Fibroblast of lung (primary cell): ENCODE measurements around the gene PLA2G4F. TPM values are rescaled to one million over a fixed set of nuclear protein-coding genes. Genes with fewer than 3 reads are reported as not detected.

ENCODE experiments used
- DNase-seq, 2 donors: peaks; one replicate each; pipeline versions ENCODE4 v3.0.0 to v3.0.0-alpha.2; 2010; ENCODE audit warnings: low read depth in 2 of 2
- H2AFZ ChIP-seq: 2 replicates; pipeline ENCODE4 v1.5.1; 2012; ENCODE audit warnings: low read length, control low read depth, inconsistent platforms
- H3K27ac ChIP-seq: 2 replicates; pipeline ENCODE4 v1.5.1; 2011; ENCODE audit warnings: low read length, control low read depth; ENCODE audit not compliant: insufficient read depth
- H3K27me3 ChIP-seq: 2 replicates; pipeline ENCODE4 v1.5.1; 2011; ENCODE audit warnings: mild to moderate bottlenecking, low read length; ENCODE audit not compliant: control insufficient read depth, insufficient read depth
- H3K36me3 ChIP-seq: 2 replicates; pipeline ENCODE4 v1.5.1; 2011; ENCODE audit warnings: low read length; ENCODE audit not compliant: control insufficient read depth, insufficient read depth
- H3K4me1 ChIP-seq: 2 replicates; pipeline ENCODE4 v1.5.1; 2011; ENCODE audit warnings: low read length; ENCODE audit not compliant: control insufficient read depth, insufficient read depth; ENCODE audit errors: extremely low read depth
- H3K4me2 ChIP-seq: 2 replicates; pipeline ENCODE4 v1.5.1; 2011; ENCODE audit warnings: low read length, control low read depth; ENCODE audit not compliant: insufficient read depth; ENCODE audit errors: extremely low read depth
- H3K4me3 ChIP-seq, 4 experiments: fragments of 200-600 bp in 1 of 4; sonication (generic) in 1 of 4; replicated peaks in 1 of 4; 2 replicates each; pipeline ENCODE4 v1.5.1; 2011 to 2016; ENCODE audit warnings: low read length in 4 of 4, low read depth in 3 of 4, mild to moderate bottlenecking in 3 of 4, control low read depth in 2 of 4, inconsistent platforms in 1 of 4, mixed read lengths in 1 of 4; ENCODE audit not compliant: insufficient read depth in 1 of 4; ENCODE audit errors: control extremely low read depth in 1 of 4
- H3K79me2 ChIP-seq: 2 replicates; pipeline ENCODE4 v1.5.1; 2012; ENCODE audit warnings: mild to moderate bottlenecking, low read length, inconsistent platforms; ENCODE audit not compliant: control insufficient read depth, insufficient read depth
- H3K9ac ChIP-seq: 2 replicates; pipeline ENCODE4 v1.5.1; 2011; ENCODE audit warnings: mild to moderate bottlenecking, low read length, control low read depth; ENCODE audit not compliant: insufficient read depth
- H3K9me3 ChIP-seq: 2 replicates; pipeline ENCODE4 v1.5.1; 2012; ENCODE audit warnings: low read depth, low read length; ENCODE audit not compliant: control insufficient read depth, insufficient read depth
- H4K20me1 ChIP-seq: 2 replicates; pipeline ENCODE4 v1.5.1; 2011; ENCODE audit warnings: low read length; ENCODE audit not compliant: control insufficient read depth, insufficient read depth; ENCODE audit errors: extremely low read depth
- CTCF ChIP-seq, 2 donors: IDR thresholded peaks in 1 of 2; conservative IDR thresholded peaks in 1 of 2; 1 replicate in 1 of 2; 2 replicates in 1 of 2; pipeline ENCODE4 v1.5.1; 2011 to 2012; ENCODE audit warnings: low read length in 2 of 2, control low read depth in 1 of 2, inconsistent platforms in 1 of 2, low read depth in 1 of 2, mild to moderate bottlenecking in 1 of 2
- EZH2 ChIP-seq: IDR thresholded peaks from 2 replicates; pipeline ENCODE4 v1.5.1; 2012; ENCODE audit warnings: low read length, control low read depth, mild to moderate bottlenecking; ENCODE audit errors: missing control alignments
- polyA plus RNA-seq, 2 donors: library from polyadenylated mRNA; depleted of rRNA in 1 of 2; stranded (reverse) in 1 of 2; unstranded in 1 of 2; fragments of >200 nt; gene quantifications; 2 replicates each; pipeline ENCODE4 v1.2.1, GENCODE V29; 2011 to 2012; ENCODE audit warnings: missing spikeins in 1 of 2
- total RNA-seq: library from RNA; depleted of rRNA; stranded (reverse); fragments of >200 nt; gene quantifications from 2 replicates; pipeline ENCODE4 v1.2.1, GENCODE V29; 2014

PLA2G4F gene
- total and polyA plus RNA-seq, 2 donors (not counting 1 experiment from before 2014, with no cell fraction given) = not detected

- TF ChIP-seq EZH2 (no peak), CTCF (conservative IDR thresholded peaks at IDR 0.05 in 1 of 2, IDR thresholded peaks at IDR 0.05 in 1 of 2; ENCODE audit: low read depth in 1 of 2, low read length in 2 of 2) (no peak)
- Histone ChIP-seq H3K79me2 (no peaks in the 10 kb centered on the region), H3K27me3 (peaks cover 9% of the 10 kb centered on the region), H2AFZ (no peak overlapping the region), H3K27ac (no peak overlapping the region), H4K20me1 (no peaks in the 10 kb centered on the region), H3K9ac (no peak overlapping the region), H3K9me3 (no peaks in the 10 kb centered on the region), H3K4me2 (no peak overlapping the region), H3K4me3 (no peak overlapping the region), H3K36me3 (no peaks in the 10 kb centered on the region), H3K4me1 (no peaks in the 10 kb centered on the region)
- no peak for DNase-seq
Observed at GRCh38 chr15:42152921-42153698, 3.3 kb downstream of the PLA2G4F start.

DNA sequence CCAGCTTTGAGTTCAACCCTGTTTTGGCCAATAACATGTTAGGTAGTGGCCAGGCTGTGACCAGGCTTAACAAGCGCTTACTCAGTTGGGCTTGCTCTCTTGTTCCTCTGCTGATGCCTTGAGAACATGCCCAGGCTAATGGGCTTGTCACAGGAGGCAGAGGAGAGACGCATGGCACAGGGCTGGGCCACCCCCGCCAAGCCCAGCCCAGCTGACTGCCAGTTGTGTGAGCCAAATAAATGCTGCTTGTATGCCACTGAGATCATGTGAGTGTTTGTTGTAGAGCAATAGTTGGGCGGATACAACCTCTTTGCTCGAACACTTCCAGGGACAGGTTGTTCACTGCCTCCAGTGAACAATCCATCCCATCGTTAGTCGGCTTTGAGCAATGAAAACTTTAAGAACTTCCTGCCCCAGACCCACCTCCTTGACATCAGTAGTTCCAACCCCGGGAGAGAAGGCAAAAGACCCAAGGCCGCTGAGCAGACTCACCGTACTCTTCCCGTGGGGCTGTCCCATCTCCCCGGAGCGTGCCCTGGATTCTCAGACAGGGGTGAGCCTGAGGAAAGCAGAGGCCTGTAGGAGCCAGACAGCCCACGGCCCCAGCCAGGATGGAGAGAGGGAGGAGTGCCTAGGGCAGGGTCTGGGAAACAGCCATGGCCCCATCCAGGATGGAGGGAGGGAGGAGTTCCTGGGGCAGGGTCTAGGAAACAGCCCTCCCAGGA lies 4.1 kb downstream of the PLA2G4F start:
- H3K36me3 ChIP-seq = no peaks in the 10 kb centered on the region
- H3K9ac ChIP-seq = no peak overlapping the region
- H2AFZ ChIP-seq = no peak overlapping the region
- H3K4me2 ChIP-seq = no peak overlapping the region
- H3K9me3 ChIP-seq = no peaks in the 10 kb centered on the region
- H3K79me2 ChIP-seq = no peaks in the 10 kb centered on the region
- no peaks in the 10 kb centered on the region for H3K4me1 ChIP-seq
- TF ChIP-seq CTCF (conservative IDR thresholded peaks at IDR 0.05 in 1 of 2, IDR thresholded peaks at IDR 0.05 in 1 of 2; ENCODE audit: low read depth in 1 of 2, low read length in 2 of 2) = no peak
- no peak overlapping the region for H3K4me3 ChIP-seq
- peaks cover 9% of the 10 kb centered on the region for H3K27me3 ChIP-seq
- no peak overlapping the region for H3K27ac ChIP-seq
- no peak for DNase-seq
- no peaks in the 10 kb centered on the region for H4K20me1 ChIP-seq

GRCh38 chr15:42151736-42152135 lies 4.7 kb downstream of the PLA2G4F start:
- no peaks in the 10 kb centered on the region for H3K36me3 ChIP-seq
- H2AFZ ChIP-seq = no peak overlapping the region
- H3K4me2 ChIP-seq = no peak overlapping the region
- peaks cover 9% of the 10 kb centered on the region for H3K27me3 ChIP-seq
- no peak overlapping the region for H3K4me3 ChIP-seq
- DNase-seq = peak in 1 of 2 donors; percentile 17
- H3K4me1 ChIP-seq = no peaks in the 10 kb centered on the region
- no peak overlapping the region for H3K27ac ChIP-seq
- no peaks in the 10 kb centered on the region for H3K79me2 ChIP-seq
- H4K20me1 ChIP-seq = no peaks in the 10 kb centered on the region
- no peaks in the 10 kb centered on the region for H3K9me3 ChIP-seq
- H3K9ac ChIP-seq = no peak overlapping the region
- no peak for TF ChIP-seq EZH2
- TF ChIP-seq CTCF (conservative IDR thresholded peaks at IDR 0.05 in 1 of 2, IDR thresholded peaks at IDR 0.05 in 1 of 2; ENCODE audit: low read depth in 1 of 2, low read length in 2 of 2) = no peak
